Suprapubic skin (tissue), 4 donors: ENCODE results near the gene RCAN3. TPM values are rescaled to one million over a fixed set of nuclear protein-coding genes. Genes with fewer than 3 reads are reported as not detected.

ENCODE experiments used
- DNase-seq, 2 donors: peaks; one replicate each; pipeline ENCODE4 v3.0.0-alpha.2; 2019; ENCODE audit warnings: low spot score in 2 of 2
- H3K27ac ChIP-seq: fragments of 200-600 bp; sonication (generic); one replicate; pipeline ENCODE4 v1.5.1; 2019
- H3K27me3 ChIP-seq: fragments of 200-600 bp; sonication (generic); one replicate; pipeline ENCODE4 v1.5.1; 2019
- H3K36me3 ChIP-seq: fragments of 200-600 bp; sonication (generic); one replicate; pipeline ENCODE4 v1.5.1; 2019
- H3K4me1 ChIP-seq: fragments of 200-600 bp; sonication (generic); one replicate; pipeline ENCODE4 v1.5.1; 2019
- H3K4me3 ChIP-seq: fragments of 200-600 bp; sonication (generic); one replicate; pipeline ENCODE4 v1.5.1; 2019; ENCODE audit warnings: mild to moderate bottlenecking
- H3K9me3 ChIP-seq: fragments of 200-600 bp; sonication (generic); one replicate; pipeline ENCODE4 v1.5.1; 2019
- CTCF ChIP-seq, 2 donors: fragments of 200-600 bp in 1 of 2; fragments of 450-650 bp in 1 of 2; sonication (generic) in 1 of 2; IDR thresholded peaks; one replicate each; pipeline ENCODE4 v1.5.1; 2016 to 2019; ENCODE audit warnings: antibody characterized with exemption in 2 of 2, mild to moderate bottlenecking in 1 of 2, moderate library complexity in 1 of 2
- EP300 ChIP-seq: sonication (generic); formaldehyde crosslinking; IDR thresholded peaks from one replicate; pipeline ENCODE4 v1.6.1; 2017; ENCODE audit warnings: antibody characterized with exemption
- POLR2A ChIP-seq, 2 donors: fragments of 450-650 bp; IDR thresholded peaks; one replicate each; pipeline ENCODE4 v1.6.1; 2017; ENCODE audit warnings: antibody characterized with exemption in 2 of 2, mild to moderate bottlenecking in 2 of 2, moderate library complexity in 2 of 2
- POLR2AphosphoS5 ChIP-seq, 3 donors: sonication (generic); formaldehyde crosslinking; IDR thresholded peaks; one replicate each; pipeline ENCODE4 v1.6.1; 2017; ENCODE audit warnings: antibody characterized with exemption in 3 of 3
- WGBS: methylation state at CpG from one replicate; pipeline ENCODE4 v1.1.5; 2018; 5-methylcytosine and 5-hydroxymethylcytosine counted together
- total RNA-seq, 4 donors: library from RNA; depleted of rRNA; stranded (reverse); fragments of >200 nt; gene quantifications; one replicate each; pipeline ENCODE4 v1.1.0, GENCODE V29; 2016

RCAN3 gene
- total RNA-seq, 4 donors from 2014 or later = 27.0 to 29.8 (median 27.5) TPM

GRCh38 chr1:24540051-24540905 is 37.6 kb downstream of the RCAN3 start:
- no peak for TF ChIP-seq CTCF (IDR thresholded peaks at IDR 0.05)
- no peak for TF ChIP-seq EP300
- no peak for TF ChIP-seq POLR2A (IDR thresholded peaks at IDR 0.05)
- TF ChIP-seq POLR2AphosphoS5 (IDR thresholded peaks at IDR 0.05) = no peak
- 86% methylated on average over 15 of the region's 15 CpGs for WGBS
- no peak overlapping the region for H3K4me3 ChIP-seq
- H3K27ac ChIP-seq = no peak overlapping the region
- peaks cover 15% of the 10 kb centered on the region for H3K36me3 ChIP-seq
- no peaks in the 10 kb centered on the region for H3K4me1 ChIP-seq
- no peak for DNase-seq
- H3K27me3 ChIP-seq = no peaks in the 10 kb centered on the region
- H3K9me3 ChIP-seq = no peaks in the 10 kb centered on the region

- no peak for DNase-seq
- no peak for TF ChIP-seq POLR2A (IDR thresholded peaks at IDR 0.05)
- no peak for TF ChIP-seq EP300
- TF ChIP-seq POLR2AphosphoS5 (IDR thresholded peaks at IDR 0.05) = no peak
- TF ChIP-seq CTCF (IDR thresholded peaks at IDR 0.05) = no peak
- H3K4me1 ChIP-seq = no peaks in the 10 kb centered on the region
- H3K4me3 ChIP-seq = no peak overlapping the region
- H3K36me3 ChIP-seq = peaks cover 7% of the 10 kb centered on the region
- no peak overlapping the region for H3K27ac ChIP-seq
- no peaks in the 10 kb centered on the region for H3K9me3 ChIP-seq
- H3K27me3 ChIP-seq = no peaks in the 10 kb centered on the region
- 64% methylated on average over 7 of the region's 7 CpGs for WGBS
Observed at GRCh38 chr1:24540906-24541710, 38.5 kb downstream of the RCAN3 start.

GRCh38 chr1:24541711-24542346 is 39.2 kb downstream of the RCAN3 start:
- Histone ChIP-seq H3K27me3 (no peaks in the 10 kb centered on the region), H3K9me3 (no peaks in the 10 kb centered on the region), H3K4me3 (no peak overlapping the region), H3K27ac (no peak overlapping the region), H3K36me3 (no peaks in the 10 kb centered on the region), H3K4me1 (no peaks in the 10 kb centered on the region)
- no peak for TF ChIP-seq POLR2A (IDR thresholded peaks at IDR 0.05)
- no peak for DNase-seq
- WGBS = 77% methylated on average over 8 of the region's 8 CpGs

GRCh38 chr1:24544239-24544638 is 41.6 kb downstream of the RCAN3 start:
- TF ChIP-seq EP300 = no peak
- no peak for TF ChIP-seq POLR2A (IDR thresholded peaks at IDR 0.05)
- TF ChIP-seq POLR2AphosphoS5 (IDR thresholded peaks at IDR 0.05) = no peak
- no peak for TF ChIP-seq CTCF (IDR thresholded peaks at IDR 0.05)
- H3K9me3 ChIP-seq = no peaks in the 10 kb centered on the region
- no peaks in the 10 kb centered on the region for H3K4me1 ChIP-seq
- no peak overlapping the region for H3K4me3 ChIP-seq
- H3K27me3 ChIP-seq = no peaks in the 10 kb centered on the region
- DNase-seq = no peak
- no peaks in the 10 kb centered on the region for H3K36me3 ChIP-seq
- H3K27ac ChIP-seq = no peak overlapping the region

GRCh38 chr1:24545662-24546061 is 43.0 kb downstream of the RCAN3 start:
- Histone ChIP-seq H3K4me1 (no peaks in the 10 kb centered on the region), H3K27ac (no peak overlapping the region), H3K4me3 (no peak overlapping the region), H3K36me3 (no peaks in the 10 kb centered on the region), H3K27me3 (no peaks in the 10 kb centered on the region), H3K9me3 (no peaks in the 10 kb centered on the region)
- 43% methylated on average over 1 of the region's 1 CpG for whole genome bisulfite sequencing
- DNase-seq = no peak
- TF ChIP-seq EP300 (no peak), POLR2AphosphoS5 (IDR thresholded peaks at IDR 0.05) (no peak), POLR2A (IDR thresholded peaks at IDR 0.05) (no peak), CTCF (IDR thresholded peaks at IDR 0.05) (no peak)
